Endothelial cell of hepatic sinusoid (primary cell): ENCODE measurements around the gene TUBGCP2.

Experiments
- in situ Hi-C: cut with HindIII; loops from 2 replicates; pipeline ENCODE4 v1.10.0; 2017; ENCODE audit warnings: low sequenced_read_pairs

TUBGCP2 gene

GRCh38 chr10:133236401-133237240 is 72.1 kb downstream of the TUBGCP2 start:
- in situ Hi-C loops = loop anchor here (5.0 kb wide), 1 partner anchor 74 kb away; the partner anchor contains the start of gene KNDC1

DNA sequence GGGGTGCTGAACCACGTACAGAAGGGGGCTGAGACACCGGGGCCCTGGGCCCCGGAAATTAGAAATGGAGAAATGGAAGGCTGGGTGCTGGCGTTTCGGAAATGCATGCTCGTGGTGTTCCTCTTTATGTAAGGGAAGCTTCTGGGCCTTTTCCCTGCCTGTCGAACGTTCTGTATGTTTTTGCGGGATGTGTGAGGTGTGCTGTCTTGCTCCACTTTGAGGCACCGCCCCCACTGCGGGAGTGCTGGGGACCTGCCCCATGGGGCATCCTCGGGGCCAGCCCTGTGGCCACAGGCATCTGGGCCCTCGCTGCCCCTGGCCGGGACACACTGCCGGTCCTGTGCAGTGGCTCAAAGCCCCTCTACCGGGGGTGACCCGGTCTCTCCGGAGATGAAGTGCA is 72.7 kb downstream of the TUBGCP2 start:
- in situ Hi-C loops = loop anchor here (5.0 kb wide), 1 partner anchor 74 kb away; the partner anchor contains the start of gene KNDC1

GRCh38 chr10:133235265-133235855 is 73.3 kb downstream of the TUBGCP2 start:
- in situ Hi-C loops = loop anchor here (5.0 kb wide), 1 partner anchor 73 kb away; the partner anchor contains the start of gene KNDC1

DNA sequence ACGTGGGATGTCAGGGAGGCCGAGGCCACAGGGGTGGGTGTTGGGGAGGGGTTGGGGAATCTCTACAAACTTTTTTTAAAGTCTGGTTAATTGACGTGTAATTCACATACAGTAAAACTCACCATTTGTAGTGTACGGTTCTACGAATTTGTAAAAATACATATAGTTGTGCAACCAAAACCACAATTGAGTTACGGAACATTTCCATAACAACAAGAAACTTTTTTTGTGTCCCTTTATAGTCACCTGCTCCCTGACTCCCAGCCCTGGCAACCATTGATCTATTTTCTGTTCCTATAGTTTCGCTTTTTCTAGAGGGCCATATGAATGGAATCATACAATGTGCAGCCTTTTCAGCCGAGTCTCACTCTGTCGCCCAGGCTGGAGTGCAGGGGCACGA is 73.9 kb downstream of the TUBGCP2 start:
- in situ Hi-C loops = loop anchor here (5.0 kb wide), 1 partner anchor 72 kb away; the partner anchor contains the start of gene KNDC1

DNA sequence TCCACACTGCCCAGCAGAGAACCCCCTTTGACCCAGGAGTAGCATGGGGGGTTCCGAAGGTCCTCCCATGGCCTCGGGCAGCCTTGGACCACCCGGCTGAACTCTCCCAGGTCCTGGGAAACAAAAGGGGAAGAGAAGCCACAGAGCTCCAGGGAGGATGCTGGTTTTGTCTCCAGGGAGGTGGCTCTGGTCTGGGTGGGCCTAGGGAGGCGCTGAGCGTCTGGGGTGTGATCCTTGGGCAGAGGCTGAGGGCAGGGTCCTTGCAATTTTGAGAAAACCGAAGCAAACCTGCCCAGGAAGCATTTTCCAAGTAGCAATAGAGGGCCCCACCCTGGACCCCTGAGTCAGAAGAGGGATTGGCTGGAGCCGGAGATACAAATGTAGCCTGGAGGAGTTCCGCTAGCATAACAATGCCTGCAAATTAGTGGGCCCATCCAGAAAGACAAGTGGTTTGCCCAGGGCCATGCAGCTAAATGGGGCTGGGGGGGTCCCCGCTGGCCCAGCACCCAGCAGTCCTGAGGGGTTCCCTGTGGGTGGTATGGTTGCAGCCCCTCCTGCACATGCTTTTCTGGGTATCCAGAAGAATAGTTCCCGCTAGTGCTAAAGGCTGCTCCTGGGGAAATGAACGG is 76.6 kb downstream of the TUBGCP2 start:
- in situ Hi-C loops = no loop called here

DNA sequence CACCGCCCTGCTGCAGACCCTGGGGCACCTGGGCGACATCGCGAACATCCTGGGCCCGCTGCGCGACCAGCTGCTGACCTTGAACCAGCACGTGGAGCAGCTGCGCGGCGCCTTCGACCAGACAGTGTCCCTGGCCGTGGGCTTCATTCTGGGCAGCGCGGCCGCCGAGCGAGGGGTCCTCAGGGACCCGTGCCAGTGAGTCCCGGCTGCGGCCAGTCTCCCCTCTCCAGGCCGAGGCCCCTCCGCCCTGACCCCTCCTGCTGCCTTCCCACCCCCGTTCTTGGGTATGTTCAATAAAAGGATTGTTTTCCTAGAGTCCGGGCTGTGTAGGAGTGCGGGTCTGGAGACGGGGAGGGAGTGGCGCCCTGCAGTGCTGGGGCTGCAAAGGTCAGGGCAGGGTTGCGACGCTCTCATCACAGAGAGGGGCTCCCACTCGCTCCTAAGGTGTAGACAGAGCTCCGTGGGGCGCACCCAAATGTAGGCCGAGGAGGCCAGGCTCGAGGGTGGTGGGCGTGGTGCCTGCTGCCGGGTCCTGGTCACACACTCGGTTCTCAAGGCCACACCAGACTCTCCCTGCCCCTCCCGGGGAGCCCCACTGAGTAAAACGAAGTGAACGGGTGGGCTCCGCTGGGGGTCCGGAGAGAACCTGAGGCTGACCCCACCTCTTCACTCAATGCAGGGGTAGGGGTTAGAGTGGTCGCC is 77.3 kb downstream of the TUBGCP2 start:
- in situ Hi-C loops = no loop called here

DNA sequence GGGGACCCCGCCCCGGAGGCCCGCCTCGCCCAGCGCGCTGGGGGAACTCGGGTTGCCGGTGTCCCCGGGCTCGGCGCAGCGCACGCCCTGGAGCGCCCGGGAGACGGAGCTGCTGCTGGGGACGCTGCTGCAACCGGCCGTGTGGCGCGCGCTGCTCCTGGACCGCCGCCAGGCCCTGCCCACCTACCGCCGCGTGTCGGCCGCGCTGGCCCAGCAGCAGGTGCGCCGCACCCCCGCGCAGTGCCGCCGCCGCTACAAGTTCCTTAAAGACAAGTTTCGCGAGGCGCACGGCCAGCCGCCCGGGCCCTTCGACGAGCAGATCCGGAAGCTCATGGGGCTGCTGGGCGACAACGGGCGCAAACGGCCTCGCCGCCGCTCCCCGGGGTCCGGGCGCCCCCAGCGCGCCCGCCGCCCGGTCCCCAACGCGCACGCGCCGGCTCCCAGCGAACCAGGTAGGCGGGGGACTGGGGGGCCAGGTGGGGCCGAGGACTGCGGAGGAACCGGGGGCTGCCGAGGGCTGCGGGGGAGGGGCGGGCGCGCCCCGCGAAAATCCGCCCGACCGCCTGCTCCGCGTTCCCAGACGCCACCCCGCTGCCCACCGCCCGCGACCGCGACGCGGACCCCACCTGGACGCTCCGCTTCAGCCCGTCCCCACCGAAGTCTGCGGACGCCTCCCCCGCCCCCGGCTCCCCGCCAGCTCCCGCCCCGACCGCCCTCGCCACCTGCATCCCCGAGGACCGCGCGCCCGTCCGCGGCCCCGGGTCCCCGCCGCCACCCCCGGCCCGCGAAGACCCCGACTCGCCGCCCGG is 78.1 kb downstream of the TUBGCP2 start:
- in situ Hi-C loops = no loop called here

DNA sequence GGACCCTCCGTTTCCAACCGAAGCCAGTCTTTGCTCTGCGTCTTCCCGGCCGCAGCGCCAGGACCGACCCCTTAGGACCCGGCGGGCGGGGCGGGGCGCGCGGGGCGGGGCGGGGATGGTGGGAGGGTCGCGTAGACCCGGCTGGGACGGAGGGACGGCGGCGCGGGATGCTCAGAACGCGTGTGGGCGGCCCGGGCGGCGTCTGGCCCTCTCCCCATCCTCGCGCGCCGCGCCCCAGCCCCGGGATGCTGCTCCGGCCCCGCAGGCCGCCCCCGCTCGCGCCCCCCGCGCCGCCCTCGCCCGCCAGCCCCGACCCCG is 78.7 kb downstream of the TUBGCP2 start, which contains the start of gene UTF1:
Gene UTF1 (plus strand): TSS at position 174 of the 318 bp plus-strand sequence. CDS start 72 bp downstream, at position 246.
- in situ Hi-C loops = no loop called here

DNA sequence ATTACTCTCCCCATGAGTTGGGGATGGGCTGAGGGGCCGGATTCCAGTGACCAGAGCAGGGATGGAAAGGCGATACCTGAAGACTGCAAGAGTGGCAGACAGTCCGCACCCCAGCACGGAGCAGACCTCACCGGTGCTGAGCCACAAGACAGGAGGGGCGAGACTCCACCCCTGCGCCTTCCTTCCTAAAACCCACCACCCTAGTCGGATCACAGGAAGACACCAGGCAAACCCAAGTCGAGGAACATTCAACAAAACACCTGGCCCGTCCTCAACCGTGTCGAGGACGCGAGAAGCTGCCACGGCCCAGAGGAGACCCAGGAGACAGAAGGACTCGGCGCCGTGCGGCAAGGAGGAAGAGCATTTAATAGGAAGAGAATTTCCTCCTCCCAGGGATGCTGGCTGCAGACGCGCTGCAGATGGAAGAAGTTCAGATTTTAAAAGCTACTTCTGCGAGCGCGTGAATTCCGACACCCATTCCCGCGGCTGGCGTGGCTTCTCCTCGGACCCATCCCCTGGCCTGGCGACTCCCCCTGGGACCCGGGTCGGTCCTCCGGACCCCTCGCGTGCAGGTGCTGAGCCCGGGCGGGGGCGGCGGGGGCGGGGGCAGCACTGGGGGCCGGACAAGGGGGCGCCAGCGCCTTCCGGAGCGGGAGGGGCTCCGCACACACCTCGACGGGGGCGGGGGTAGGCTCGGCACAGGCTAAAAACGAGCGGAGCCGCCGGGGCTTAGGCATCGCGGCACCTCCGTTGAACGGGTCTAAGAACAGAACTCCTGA is 79.2 kb downstream of the TUBGCP2 start:
- in situ Hi-C loops = no loop called here
